GM18907 (cell line): Measurements from ENCODE around the gene TMOD1.

Source experiments
- ATAC-seq: cut with Tn5 transposase; IDR thresholded peaks from one replicate; pipeline ENCODE4 v1.9.1; 2021; ENCODE audit warnings: mild to moderate bottlenecking, moderate library complexity; ENCODE audit not compliant: unreplicated experiment

TMOD1 gene

GRCh38 chr9:97543561-97543960 is 42.1 kb downstream of the TMOD1 start:
- ATAC-seq: no peak

GRCh38 chr9:97545486-97545885 is 44.0 kb downstream of the TMOD1 start:
- ATAC-seq: no peak

- ATAC-seq: no peak
Measured at GRCh38 chr9:97547098-97547829, 45.8 kb downstream of the TMOD1 start.

GRCh38 chr9:97548379-97548778 is 46.9 kb downstream of the TMOD1 start:
- ATAC-seq: no peak

GRCh38 chr9:97548819-97549540 is 47.5 kb downstream of the TMOD1 start:
- ATAC-seq: no peak

DNA sequence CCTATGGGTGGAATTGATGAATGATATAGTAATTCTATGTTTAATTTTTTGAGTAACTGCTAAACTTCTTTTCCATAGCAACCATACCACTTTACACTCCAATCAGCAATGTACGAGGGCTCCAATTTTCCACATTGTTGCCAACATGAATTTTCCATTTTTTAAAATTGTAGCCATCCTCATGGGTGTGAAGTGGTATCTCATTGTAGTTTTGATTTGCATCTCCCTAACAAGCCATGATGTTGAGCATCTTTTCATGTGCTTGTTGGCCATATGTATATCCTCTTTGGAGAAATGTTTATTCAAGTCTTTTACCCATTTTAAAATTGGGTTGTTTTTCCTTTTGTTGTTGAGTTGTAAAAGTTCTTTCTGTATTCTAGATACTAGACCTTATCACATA is 48.9 kb downstream of the TMOD1 start:
- no peak for ATAC-seq

DNA sequence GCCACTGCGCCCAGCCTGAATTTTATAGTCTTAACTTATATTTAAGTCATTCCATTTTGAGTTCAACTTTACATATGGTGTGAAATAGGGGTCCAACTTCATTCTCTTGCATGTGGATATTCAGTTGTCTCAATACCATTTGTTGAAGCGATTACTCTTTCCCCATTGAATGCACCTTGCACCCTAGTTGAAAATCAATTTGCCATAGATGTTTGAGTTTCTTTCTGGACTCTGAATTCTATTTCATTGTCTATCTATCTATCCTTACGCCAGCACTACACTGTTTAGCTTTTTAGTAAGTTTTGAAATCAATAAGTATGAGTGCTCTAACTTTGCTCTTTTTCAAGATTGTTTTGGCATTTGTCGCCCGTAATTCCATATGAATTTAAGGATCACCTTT is 49.8 kb downstream of the TMOD1 start:
- ATAC-seq: no peak

DNA sequence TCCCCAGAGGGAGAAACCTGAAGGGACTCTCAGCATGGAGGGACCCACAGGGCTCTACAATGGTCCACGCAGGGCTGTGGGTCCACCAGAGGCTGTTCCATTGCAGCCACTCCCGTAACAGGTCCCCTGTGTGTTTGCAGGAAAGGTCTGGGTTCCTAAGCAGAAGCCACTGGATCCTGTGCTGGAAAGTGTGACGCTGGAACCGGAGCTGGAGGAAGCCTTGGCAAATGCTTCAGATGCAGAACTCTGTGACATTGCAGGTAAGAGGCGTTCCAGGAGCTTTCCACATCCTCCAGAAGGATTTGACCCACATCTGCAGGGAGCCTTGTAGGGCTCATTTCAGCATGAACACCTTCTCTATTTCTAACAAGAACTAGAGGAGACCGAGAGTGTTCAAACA is 51.7 kb downstream of the TMOD1 start:
- no peak for ATAC-seq

GRCh38 chr9:97553841-97554240 is 52.4 kb downstream of the TMOD1 start:
- ATAC-seq: no peak

DNA sequence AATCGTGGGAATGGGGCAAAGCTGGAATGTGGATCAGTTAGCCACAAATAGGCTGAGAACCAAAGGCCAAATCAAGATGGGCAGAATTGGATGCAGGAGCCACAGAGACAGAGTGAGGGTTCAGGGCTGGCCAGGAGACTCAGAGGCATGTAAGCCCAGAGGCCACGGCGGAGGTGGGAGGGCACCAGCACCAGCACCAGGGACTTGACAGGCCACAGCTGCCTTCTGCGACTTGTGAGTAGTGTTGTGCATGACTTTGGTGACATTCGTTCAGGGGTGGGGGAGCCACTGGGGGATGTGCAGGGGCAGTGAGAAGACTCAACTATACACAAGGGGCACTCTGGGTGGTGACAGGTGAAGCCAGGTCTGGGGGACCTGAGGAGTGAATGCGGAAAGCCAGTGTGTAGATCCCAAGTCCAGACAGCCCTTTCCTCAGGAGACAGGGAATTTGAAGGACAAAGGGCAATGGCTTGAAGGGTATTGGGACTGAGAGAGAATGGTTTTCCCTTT is 53.2 kb downstream of the TMOD1 start:
- no peak for ATAC-seq

- no peak for ATAC-seq
Measured at GRCh38 chr9:97555164-97555563, 53.7 kb downstream of the TMOD1 start.

GRCh38 chr9:97556036-97556720 is 54.7 kb downstream of the TMOD1 start:
- no peak for ATAC-seq

DNA sequence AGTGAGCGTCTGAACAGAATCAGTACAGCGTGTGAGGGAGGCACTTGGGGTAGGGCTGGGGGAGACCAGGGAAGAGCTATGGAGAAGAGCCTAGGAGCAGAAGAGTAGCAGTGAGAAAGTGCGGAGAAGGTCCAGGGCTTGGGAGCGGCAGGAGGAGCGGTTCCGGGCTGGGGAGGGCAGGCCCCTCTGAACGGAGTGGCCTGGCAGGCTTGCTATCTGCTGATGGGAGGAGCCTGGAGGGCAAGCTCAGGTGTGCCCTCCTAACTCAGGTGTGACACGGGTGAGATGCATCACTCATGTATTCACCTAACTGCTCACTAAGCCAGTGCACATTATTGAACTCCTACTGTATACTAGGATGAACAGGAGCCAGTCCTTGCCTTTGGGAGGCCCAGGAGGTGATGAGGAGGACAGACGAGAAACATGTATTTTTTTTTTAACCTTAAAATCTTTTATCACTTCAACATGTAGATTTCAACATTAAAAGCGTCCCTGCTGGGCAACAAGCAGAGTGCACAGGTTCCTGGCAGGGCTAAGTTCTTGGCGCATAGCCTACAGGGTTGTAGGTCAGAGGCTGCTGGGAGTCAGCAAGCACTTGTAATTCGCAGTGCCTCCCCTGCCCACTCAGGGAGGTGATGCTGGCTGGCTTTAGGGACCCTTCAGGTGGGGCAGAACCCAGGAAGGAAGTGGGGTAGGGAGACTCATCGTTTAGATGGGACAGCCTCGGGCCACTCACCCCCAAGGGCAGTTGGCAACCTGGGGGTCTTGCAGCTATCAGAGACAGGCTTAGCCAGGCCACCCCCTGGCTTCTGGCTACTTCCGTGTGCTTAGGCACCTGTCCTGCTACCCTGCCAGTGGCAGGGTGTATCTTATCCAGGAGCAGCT is 55.5 kb downstream of the TMOD1 start:
- ATAC-seq: no peak

- ATAC-seq: no peak
Measured at GRCh38 chr9:97557606-97558095, 56.2 kb downstream of the TMOD1 start.

DNA sequence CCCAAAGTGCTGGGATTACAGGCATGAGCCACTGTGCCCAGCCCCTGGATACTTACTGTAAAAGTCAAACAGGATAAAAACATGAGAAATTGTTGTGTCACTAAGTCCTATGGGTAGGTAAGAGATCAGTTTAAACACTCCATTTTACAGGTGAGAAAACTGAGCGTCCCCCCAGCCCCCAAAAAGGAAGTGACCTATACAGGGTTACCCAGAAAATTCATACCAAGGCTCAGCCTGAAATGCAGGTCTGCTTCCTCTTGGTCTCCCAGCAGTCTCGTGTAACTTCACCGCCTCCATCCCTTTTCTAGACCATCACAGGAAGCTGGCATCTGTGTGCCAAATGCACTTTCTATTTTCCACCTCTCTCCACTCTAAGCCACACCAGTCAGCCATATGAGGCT is 57.2 kb downstream of the TMOD1 start:
- ATAC-seq: peak; percentile 33

DNA sequence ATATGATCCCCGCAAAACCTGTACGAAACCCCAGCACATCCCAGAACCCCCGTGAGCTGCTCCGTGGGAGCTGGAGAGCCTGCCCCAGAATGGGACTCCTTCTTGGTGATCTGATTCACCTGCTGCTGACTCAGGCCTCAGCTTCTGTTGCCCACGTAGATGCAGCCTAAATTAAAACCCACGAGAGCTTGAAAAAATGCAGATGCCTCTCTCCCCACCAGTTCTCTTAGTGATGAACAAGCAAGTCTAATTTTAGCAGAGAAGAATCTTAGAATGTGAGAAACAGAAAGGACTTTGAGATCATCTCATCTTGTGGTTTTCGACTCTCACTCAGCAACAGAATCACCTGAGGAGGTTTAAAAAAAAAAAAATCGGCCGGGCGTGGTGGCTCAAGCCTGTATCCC is 57.6 kb downstream of the TMOD1 start:
- ATAC-seq: peak; percentile 52

- no peak for ATAC-seq
Measured at GRCh38 chr9:97560154-97560553, 58.7 kb downstream of the TMOD1 start.

DNA sequence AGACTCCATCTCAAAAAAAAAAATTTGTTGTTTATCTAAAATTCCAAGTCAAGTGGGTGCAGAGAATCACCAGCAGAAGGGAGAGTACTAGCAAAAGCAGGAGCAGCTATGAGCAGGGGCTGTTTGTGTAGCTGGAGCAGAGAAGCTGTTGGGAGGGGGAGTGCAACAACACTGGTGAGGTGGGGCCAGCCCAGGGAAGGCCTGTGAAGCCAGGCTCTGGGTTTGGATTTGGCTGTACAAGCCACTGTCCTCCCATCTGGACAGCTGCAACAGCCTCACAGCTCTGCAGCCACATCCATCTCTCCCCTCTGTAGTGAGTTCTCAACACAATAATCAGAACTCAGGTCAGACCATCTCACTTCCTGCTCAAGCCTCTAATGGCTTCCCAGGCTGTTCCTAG is 59.4 kb downstream of the TMOD1 start:
- ATAC-seq: no peak

DNA sequence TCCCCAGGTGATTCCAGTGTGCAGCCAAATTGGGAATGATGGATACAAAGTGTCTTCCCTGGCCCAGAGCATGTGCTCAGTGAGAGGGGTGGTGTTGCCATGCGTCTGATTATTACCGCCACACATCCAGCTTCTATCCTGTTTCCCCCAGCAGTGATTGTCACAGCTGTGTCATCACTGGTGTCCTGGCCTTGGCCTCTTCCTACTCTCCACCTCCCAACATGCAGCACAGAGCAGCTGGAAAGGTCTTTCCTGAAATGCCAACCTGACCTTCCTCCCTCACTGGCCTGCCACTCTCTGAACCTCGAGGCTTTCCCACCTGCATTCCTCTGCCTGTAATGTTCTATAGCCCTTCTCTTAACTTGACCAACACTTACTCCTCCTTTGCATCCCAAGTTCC is 60.0 kb downstream of the TMOD1 start:
- ATAC-seq: no peak

GRCh38 chr9:97562542-97562941 is 61.1 kb downstream of the TMOD1 start:
- no peak for ATAC-seq
